Central memory CD8-positive, alpha-beta T cell (primary cell): Measurements from ENCODE around the gene KIFC1.

Source experiments
- ATAC-seq: fragments of 150-1000 bp; cut with Tn5 transposase; replicated peaks from 2 replicates; pipeline ENCODE4 v1.10.0; 2022; ENCODE audit warnings: mild to moderate bottlenecking, moderate FRiP score, moderate number of reproducible peaks; ENCODE audit not compliant: poor library complexity, severe bottlenecking; ENCODE audit errors: extremely low read depth
- DNase-seq, 2 donors: peaks; one replicate each; pipeline ENCODE4 v3.0.0; 2021; ENCODE audit warnings: low spot score in 2 of 2
- H3K27ac Mint-ChIP-seq: one replicate; pipeline ENCODE4 v1.8.0; 2022; ENCODE audit warnings: low read depth, mild to moderate bottlenecking, moderate library complexity, mixed read lengths
- H3K27me3 Mint-ChIP-seq: one replicate; pipeline ENCODE4 v1.8.0; 2022; ENCODE audit warnings: mixed read lengths
- H3K36me3 Mint-ChIP-seq: one replicate; pipeline ENCODE4 v1.8.0; 2022; ENCODE audit warnings: mild to moderate bottlenecking, moderate library complexity, mixed read lengths; ENCODE audit not compliant: insufficient read depth
- H3K4me1 Mint-ChIP-seq: one replicate; pipeline ENCODE4 v1.8.0; 2022; ENCODE audit warnings: mixed read lengths
- H3K4me3 Mint-ChIP-seq: one replicate; pipeline ENCODE4 v1.8.0; 2022; ENCODE audit warnings: mild to moderate bottlenecking, moderate library complexity, mixed read lengths
- H3K9me3 Mint-ChIP-seq: one replicate; pipeline ENCODE4 v1.8.0; 2022; ENCODE audit warnings: mixed read lengths

The KIFC1 gene

DNA sequence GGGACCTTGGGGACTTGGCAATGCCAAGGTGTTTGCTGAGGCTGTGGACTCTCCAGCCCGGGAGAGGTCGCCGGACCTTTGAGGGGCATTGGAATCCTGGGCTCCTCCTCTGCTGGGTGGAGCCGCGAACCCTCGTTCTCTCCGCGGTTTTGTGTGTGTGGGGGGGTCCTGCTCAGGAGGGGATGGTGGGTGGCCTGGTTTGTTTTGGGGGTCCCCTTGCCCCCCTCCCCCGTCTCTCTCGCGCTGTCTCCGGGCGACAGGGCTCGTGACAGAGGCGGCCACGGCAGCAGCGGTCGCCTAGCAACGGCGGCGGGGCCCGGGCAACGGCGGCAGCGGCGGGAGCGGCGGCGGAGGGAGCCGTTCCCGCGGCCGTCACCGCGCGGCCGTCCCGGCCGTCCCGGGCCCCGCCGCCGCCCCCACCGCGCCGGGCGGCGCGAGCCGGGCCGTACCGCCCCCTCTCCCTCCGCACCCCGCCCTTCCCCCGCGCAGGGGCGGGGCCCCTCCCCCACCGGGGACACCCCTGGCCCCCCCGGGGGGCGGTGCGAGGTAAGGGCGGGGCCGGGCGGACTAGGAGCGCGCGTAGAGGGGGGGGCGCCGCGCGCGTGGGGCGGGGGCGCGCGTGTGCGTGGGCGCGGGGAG, 36.1 kb downstream of the KIFC1 start:
- DNase-seq (peak in 1 of 2 donors; percentile 42), ATAC-seq (peak; percentile 2)
- no peaks in the 10 kb centered on the region for H3K27me3 Mint-ChIP-seq

DNA sequence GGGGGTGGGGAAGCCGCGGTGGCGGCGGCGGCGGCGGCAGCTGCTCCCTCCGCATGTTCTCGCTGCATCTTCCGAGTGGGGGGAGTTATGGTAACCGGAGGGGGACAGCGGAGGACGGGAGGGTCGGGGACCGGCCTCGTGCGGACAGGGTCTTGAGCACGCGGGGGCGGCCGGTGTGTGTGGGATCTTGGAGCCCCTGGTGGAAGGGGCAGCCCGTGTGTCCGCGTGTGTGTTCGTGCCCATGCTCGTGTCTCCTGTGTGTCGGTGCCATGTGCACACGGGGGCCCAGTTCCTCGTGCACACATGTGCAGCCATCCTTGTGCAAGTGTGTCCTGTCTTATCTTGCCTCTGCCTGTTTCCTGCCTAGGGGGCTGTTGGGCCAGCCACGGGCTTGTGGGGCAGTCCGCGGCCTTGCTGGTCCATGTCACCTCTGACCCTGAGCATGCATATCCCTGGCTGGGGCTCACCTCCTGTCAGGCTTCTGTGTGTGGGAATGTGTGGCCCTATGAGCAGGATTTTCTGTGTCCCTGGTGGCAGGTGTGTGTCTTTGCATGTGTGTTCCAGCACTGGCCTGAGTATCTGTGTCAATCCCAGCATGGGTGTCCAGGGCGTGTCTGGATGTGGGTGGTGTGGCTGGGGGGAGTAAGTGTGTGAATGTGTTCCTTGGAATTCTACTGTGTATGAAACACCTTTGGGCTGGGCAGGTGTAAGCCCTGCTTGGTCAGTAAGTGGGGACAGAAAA, 36.8 kb downstream of the KIFC1 start:
- Mint-ChIP-seq H3K27me3 (no peaks in the 10 kb centered on the region), H3K36me3 (peaks cover 29% of the 10 kb centered on the region), H3K4me3 (peak overlapping the region; percentile 79), H3K27ac (peak overlapping the region; percentile 87), H3K4me1 (peaks cover 86% of the 10 kb centered on the region), H3K9me3 (no peaks in the 10 kb centered on the region)
- ATAC-seq, result no peak
- no peak for DNase-seq

More for the DNA sequence above, 36.1 kb downstream of the KIFC1 start:
- no peaks in the 10 kb centered on the region for H3K9me3 Mint-ChIP-seq
- peak overlapping the region; percentile 79 for H3K4me3 Mint-ChIP-seq
- peak overlapping the region; percentile 87 for H3K27ac Mint-ChIP-seq
- peaks cover 82% of the 10 kb centered on the region for H3K4me1 Mint-ChIP-seq
- H3K36me3 Mint-ChIP-seq, result peaks cover 27% of the 10 kb centered on the region

DNA sequence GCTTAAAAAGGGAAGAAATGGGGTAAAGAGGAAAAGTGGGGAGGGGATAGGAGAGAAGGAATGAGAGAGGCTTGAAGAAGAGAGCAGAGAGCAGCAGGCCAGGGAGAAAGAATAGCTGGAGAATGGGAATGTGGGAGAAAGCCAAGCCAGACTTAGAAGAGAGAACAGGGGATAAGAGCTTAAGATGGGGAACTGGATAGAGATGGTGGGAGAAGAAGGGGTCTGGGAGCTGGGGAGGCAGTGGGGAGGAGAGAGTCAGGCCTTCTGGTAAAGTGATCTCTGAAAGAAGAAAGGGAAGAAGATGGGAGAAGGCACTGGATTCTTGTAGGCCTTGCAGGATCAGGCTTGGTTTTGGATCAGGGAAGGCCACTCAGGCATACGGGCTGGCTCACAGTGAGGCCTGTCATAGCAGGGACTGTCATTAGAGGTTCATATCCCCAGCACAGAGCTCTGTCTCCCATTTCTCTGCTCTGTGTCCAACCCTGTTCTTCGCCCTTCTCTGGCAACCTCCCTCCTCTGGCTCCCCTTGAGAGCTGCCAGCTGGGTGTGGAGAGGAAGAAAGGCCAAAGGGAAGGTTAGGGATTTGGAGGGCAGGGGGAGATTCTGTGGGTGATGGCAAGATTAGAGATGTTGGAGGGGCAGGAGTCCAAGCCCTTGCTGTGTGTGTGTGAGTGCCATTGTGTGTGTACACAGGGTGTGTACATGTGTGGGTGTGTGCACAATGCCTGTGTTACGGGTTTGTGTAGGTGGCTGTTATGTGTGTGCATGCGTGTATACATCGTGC, 37.5 kb downstream of the KIFC1 start:
- Mint-ChIP-seq H3K4me1 (peaks cover 84% of the 10 kb centered on the region), H3K36me3 (peaks cover 29% of the 10 kb centered on the region), H3K9me3 (no peaks in the 10 kb centered on the region)

DNA sequence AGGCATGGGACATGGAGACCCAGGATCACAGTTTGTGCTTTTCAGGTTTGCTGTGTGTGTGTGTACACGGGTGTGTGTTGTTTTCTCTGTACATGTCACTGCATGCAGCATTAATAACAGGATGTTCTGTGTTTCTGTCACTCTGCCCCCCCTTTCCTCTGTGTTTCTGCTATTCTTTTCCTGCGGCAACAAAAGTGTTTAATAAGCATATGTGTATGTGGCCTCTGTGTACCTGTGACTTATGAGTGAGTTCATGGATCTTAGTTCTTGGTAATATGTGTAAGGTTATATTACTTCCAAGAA, 38.1 kb downstream of the KIFC1 start:
- ATAC-seq, result peak; percentile 7
- Mint-ChIP-seq H3K4me1 (peaks cover 80% of the 10 kb centered on the region), H3K4me3 (peak overlapping the region; percentile 79), H3K27ac (peak overlapping the region; percentile 87), H3K27me3 (no peaks in the 10 kb centered on the region), H3K9me3 (no peaks in the 10 kb centered on the region), H3K36me3 (peaks cover 29% of the 10 kb centered on the region)
- no peak for DNase-seq

More for the DNA sequence above, 37.5 kb downstream of the KIFC1 start:
- H3K27ac Mint-ChIP-seq, result peak overlapping the region; percentile 87
- H3K4me3 Mint-ChIP-seq, result peak overlapping the region; percentile 79
- DNase-seq, result no peak
- ATAC-seq, result no peak
- no peaks in the 10 kb centered on the region for H3K27me3 Mint-ChIP-seq

DNA sequence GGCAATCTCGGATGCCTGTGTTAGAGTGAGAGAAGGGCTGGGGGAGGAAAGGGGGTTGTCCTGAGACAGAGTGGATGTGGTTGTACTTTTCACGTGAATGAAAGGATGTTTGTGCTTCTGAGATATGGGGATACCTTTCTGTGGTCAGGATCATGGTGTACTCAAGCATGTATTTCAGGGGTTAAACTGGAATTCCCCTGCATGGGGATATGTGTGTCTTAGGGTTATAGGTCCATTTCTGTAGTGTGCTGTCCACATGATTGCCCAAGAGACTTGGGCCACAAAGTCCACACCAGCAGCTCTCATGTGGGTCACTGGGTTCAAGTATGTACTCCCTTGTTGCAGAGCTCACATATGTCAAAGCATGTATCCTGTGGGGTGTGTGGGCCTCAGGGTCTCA, 38.7 kb downstream of the KIFC1 start:
- peak overlapping the region; percentile 47 for H3K27ac Mint-ChIP-seq
- H3K36me3 Mint-ChIP-seq, result peaks cover 31% of the 10 kb centered on the region
- peak overlapping the region; percentile 79 for H3K4me3 Mint-ChIP-seq
- H3K9me3 Mint-ChIP-seq, result no peaks in the 10 kb centered on the region
- ATAC-seq, result no peak
- H3K27me3 Mint-ChIP-seq, result no peaks in the 10 kb centered on the region
- peaks cover 74% of the 10 kb centered on the region for H3K4me1 Mint-ChIP-seq
- DNase-seq, result no peak

DNA sequence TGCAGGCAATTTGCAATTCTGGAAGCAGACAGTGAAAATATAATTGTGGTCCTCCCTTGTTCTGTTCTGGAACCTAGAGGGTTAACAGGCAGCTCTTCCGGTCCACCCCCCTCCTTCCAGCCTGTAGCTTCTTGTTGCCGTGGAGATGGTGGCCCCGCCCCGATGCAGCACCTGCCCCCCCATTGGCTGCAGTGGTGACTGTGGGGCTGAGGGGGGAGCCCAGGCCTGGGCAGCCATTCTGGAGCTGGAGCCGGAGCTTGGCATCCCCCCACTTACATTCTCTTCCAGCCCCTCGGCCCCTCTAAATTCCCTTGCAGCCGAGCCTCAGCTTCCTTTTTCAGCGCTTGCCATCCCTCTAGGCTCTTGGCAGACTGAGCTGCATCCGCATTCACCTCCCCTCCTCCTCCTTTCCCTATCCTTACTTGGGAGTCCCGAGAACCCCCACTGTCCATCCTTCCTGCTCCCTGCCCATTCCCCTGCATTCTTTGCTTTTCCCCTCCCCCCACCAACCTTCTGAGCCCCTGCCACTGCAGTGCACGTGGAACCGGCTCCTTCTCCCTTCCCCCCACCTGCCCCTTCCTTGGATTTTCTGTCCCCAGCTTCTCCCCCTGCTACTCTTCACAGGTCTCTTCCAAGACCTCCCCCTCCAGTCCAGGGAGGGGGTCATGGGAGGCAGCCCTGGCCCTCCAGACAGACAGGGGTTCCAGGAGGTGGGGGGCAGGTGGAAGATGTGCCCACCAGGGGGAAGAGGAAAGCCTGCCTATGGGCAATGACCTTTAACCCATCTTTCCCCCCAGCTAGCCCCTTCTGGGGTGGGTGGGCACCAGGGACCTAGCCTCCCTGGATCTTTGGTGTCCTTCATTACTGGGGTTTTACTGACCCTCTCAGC, 39.6 kb downstream of the KIFC1 start:
- no peaks in the 10 kb centered on the region for H3K27me3 Mint-ChIP-seq
- no peaks in the 10 kb centered on the region for H3K9me3 Mint-ChIP-seq
- H3K4me1 Mint-ChIP-seq, result peaks cover 69% of the 10 kb centered on the region
- peak overlapping the region; percentile 79 for H3K4me3 Mint-ChIP-seq
- ATAC-seq, result peak; percentile 60
- peak overlapping the region; percentile 47 for H3K27ac Mint-ChIP-seq
- H3K36me3 Mint-ChIP-seq, result peaks cover 33% of the 10 kb centered on the region
- peak; percentile 66 to 82 for DNase-seq

DNA sequence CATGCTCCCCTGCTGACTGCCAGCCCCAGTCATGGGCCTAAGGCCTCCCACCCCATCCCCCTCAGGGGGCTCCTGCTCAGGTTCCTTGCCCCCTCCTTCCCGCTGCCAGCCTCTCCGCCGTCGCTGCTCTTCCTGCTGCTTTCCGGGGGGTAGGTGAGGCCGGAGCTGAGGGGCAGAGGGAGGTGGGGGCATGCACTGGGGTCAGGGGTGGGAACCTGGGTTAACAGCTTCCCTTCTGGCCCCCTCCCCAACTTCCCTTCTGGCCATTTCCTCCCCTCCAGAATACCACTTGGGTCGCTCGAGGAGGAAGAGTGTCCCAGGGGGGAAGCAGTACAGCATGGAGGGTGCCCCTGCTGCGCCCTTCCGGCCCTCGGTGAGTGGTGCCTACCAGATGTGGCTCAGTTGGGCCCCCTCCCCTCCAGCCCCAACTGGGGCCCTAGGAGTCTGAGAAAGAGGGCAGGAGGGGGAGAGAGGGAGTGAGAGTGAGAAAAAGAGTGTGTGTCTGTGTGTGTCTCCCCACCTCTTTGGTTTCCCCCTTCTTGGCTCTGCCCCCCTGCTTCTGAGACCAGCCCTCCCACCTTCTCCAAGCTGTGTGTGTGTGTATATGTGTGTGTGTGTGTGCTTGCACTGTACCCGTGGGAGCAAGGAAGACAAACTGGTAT, 40.4 kb downstream of the KIFC1 start:
- no peak for ATAC-seq
- Mint-ChIP-seq H3K4me3 (peak overlapping the region; percentile 79), H3K4me1 (peaks cover 61% of the 10 kb centered on the region), H3K36me3 (peaks cover 31% of the 10 kb centered on the region), H3K27ac (no peak overlapping the region), H3K27me3 (no peaks in the 10 kb centered on the region), H3K9me3 (no peaks in the 10 kb centered on the region)
- no peak for DNase-seq

DNA sequence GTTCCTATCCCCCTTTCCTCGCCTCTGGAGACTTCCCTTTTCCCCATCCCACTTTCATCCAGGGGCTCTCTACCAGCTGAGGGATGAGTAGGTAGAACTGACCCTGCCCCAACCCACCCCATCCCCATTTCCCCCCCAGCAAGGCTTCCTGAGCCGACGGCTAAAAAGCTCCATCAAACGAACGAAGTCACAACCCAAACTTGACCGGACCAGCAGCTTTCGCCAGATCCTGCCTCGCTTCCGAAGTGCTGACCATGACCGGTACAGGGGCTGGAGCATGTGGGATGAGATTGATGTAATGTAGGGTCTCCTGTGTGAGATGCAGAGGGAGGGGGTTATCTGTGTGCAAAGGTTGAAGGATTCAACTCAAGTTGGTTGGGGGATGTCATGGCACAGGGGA, 40.9 kb downstream of the KIFC1 start:
- no peaks in the 10 kb centered on the region for H3K9me3 Mint-ChIP-seq
- peaks cover 26% of the 10 kb centered on the region for H3K36me3 Mint-ChIP-seq
- peaks cover 55% of the 10 kb centered on the region for H3K4me1 Mint-ChIP-seq
- no peaks in the 10 kb centered on the region for H3K27me3 Mint-ChIP-seq
- H3K4me3 Mint-ChIP-seq, result peak overlapping the region; percentile 79
- peak overlapping the region; percentile 27 for H3K27ac Mint-ChIP-seq
- ATAC-seq, result no peak
- DNase-seq, result no peak

DNA sequence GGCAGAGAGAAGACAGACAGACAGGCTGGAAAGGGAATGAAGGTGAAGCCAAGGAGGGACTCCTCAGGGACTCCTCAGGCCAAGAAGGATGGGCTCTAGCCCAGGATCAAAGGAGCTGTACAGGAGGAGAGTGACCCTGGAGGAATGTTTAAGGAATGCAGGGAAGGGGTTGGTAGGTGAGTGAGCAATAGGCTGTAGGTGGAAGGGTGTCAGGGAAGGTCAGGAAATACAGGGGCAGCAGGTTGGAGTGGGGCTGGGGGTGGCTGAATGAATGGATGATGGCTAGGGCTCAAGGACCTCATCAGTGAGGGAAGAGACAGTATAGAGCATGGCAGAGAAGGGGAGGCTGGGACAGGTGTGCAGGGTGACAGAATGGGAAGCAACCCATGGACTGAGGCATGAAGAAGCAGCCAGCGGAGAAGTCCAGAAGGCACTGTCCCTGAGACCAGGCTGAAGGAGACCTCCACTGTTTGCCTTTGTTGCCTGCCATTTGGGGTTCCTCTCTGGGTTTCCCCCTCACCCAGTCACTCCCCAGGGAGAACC, 41.4 kb downstream of the KIFC1 start:
- ATAC-seq, result no peak
- H3K36me3 Mint-ChIP-seq, result peaks cover 25% of the 10 kb centered on the region
- H3K4me3 Mint-ChIP-seq, result peak overlapping the region; percentile 79
- no peaks in the 10 kb centered on the region for H3K9me3 Mint-ChIP-seq
- H3K27ac Mint-ChIP-seq, result peak overlapping the region; percentile 27
- no peaks in the 10 kb centered on the region for H3K27me3 Mint-ChIP-seq
- no peak for DNase-seq
- peaks cover 55% of the 10 kb centered on the region for H3K4me1 Mint-ChIP-seq

DNA sequence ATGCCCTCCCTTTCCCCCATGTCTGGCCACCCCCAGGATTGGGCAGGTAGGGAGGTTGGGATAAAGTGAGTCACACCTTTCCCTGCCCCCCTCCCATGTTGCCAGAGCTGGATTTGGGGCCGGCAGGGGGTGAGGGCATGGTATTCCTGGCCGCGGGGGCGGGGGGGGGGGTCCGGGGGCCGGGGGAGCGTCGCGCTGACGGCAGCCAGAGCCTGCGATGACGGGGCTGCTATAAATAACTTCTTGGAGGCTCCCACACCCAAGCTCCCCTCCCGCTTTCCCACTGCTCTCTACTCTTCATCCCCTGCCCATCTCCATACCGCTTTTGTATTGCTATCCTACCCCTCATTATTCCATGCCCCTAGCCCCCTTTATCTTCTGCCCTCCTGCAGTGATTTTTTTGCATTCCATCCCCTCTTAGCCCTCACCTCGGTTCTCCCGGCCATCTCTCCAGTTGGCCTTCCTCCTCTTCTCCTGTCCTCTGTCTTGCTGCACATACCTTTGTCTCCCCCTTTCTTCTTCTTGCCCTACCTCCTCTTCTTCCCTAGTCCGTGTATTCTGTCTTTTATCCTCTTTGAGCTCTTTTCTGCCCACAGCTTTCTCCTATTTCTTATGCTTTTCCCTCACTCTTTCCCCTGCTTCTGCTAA, 42.0 kb downstream of the KIFC1 start:
- Mint-ChIP-seq H3K4me3 (no peak overlapping the region), H3K27me3 (no peaks in the 10 kb centered on the region), H3K27ac (peak overlapping the region; percentile 3), H3K9me3 (no peaks in the 10 kb centered on the region), H3K4me1 (peaks cover 51% of the 10 kb centered on the region), H3K36me3 (peaks cover 22% of the 10 kb centered on the region)
- DNase-seq (no peak), ATAC-seq (no peak)

DNA sequence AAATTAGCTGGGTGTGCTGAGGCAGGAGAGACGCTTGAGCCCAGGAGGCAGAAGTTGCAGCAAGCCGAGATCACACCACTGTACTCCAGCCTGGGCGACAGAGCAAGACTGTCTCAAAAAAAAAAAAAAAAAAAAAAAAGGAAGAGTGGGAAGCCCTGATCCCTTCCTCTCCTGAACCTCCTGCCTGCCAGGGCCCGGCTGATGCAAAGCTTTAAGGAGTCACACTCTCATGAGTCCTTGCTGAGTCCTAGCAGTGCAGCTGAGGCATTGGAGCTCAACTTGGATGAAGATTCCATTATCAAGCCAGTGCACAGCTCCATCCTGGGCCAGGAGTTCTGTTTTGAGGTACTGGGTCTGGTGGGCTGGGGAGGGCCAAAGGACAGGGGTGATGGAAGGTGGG, 43.3 kb downstream of the KIFC1 start:
- H3K4me3 Mint-ChIP-seq, result no peak overlapping the region
- ATAC-seq, result no peak
- H3K27ac Mint-ChIP-seq, result no peak overlapping the region

More for the DNA sequence above, 43.3 kb downstream of the KIFC1 start:
- DNase-seq, result no peak
- no peaks in the 10 kb centered on the region for H3K9me3 Mint-ChIP-seq
- H3K4me1 Mint-ChIP-seq, result peaks cover 44% of the 10 kb centered on the region
- no peaks in the 10 kb centered on the region for H3K27me3 Mint-ChIP-seq
- H3K36me3 Mint-ChIP-seq, result peaks cover 20% of the 10 kb centered on the region
